Neural cell (in vitro differentiated cells): ENCODE results near the gene MYOG.

Source experiments
- CTCF ChIP-seq: fragments of 450-650 bp; IDR thresholded peaks from 2 replicates; pipeline ENCODE4 v1.5.1; 2014; ENCODE audit warnings: antibody characterized with exemption, mild to moderate bottlenecking, moderate library complexity; ENCODE audit not compliant: poor library complexity, severe bottlenecking
- EP300 ChIP-seq: fragments of 450-650 bp; conservative IDR thresholded peaks from 2 replicates; pipeline ENCODE4 v1.6.1; 2014; ENCODE audit warnings: antibody characterized with exemption, mild to moderate bottlenecking, moderate library complexity; ENCODE audit not compliant: poor library complexity, severe bottlenecking
- EZH2 ChIP-seq: fragments of 200-600, 300-800 bp; shearing (Covaris generic), sonication (generic); IDR thresholded peaks from 2 replicates; pipeline ENCODE4 v1.6.1; 2014; ENCODE audit warnings: antibody characterized with exemption, low read length, borderline replicate concordance, mild to moderate bottlenecking; ENCODE audit not compliant: insufficient read depth, poor library complexity, severe bottlenecking
- MXI1 ChIP-seq: fragments of 450-650 bp; conservative IDR thresholded peaks from 2 replicates; pipeline ENCODE4 v1.6.1; 2014; ENCODE audit warnings: antibody characterized with exemption, mild to moderate bottlenecking; ENCODE audit not compliant: poor library complexity, severe bottlenecking
- POLR2AphosphoS5 ChIP-seq: IDR thresholded peaks from 2 replicates; pipeline ENCODE4 v1.6.1; 2012
- RAD21 ChIP-seq: fragments of 450-650 bp; conservative IDR thresholded peaks from 2 replicates; pipeline ENCODE4 v1.6.1; 2014; ENCODE audit warnings: antibody characterized with exemption, mild to moderate bottlenecking, moderate library complexity
- REST ChIP-seq: IDR thresholded peaks from 2 replicates; pipeline ENCODE4 v1.6.1; 2012; ENCODE audit warnings: borderline replicate concordance
- SMC3 ChIP-seq: fragments of 450-650 bp; conservative IDR thresholded peaks from 2 replicates; pipeline ENCODE4 v1.6.1; 2014; ENCODE audit warnings: antibody characterized with exemption, mild to moderate bottlenecking, moderate library complexity; ENCODE audit not compliant: poor library complexity
- TAF1 ChIP-seq: IDR thresholded peaks from 2 replicates; pipeline ENCODE4 v1.6.1; 2012; ENCODE audit warnings: low read depth

GRCh38 chr1:203077367-203077766 lies 8.4 kb downstream of the MYOG start:
- TF ChIP-seq EZH2, result no peak
- no peak for TF ChIP-seq CTCF
- no peak for TF ChIP-seq REST
- no peak for TF ChIP-seq MXI1
- TF ChIP-seq SMC3, result no peak
- TF ChIP-seq RAD21, result no peak
- TF ChIP-seq POLR2AphosphoS5, result no peak
- TF ChIP-seq EP300, result no peak
- TF ChIP-seq TAF1, result no peak
